ENCODE results near the gene PP2D1. TPM values are rescaled to one million over a fixed set of nuclear protein-coding genes. Genes with fewer than 3 reads are reported as not detected.

PP2D1 gene
- total and polyA plus RNA-seq, 2 experiments from 2014 or later, result 0.23 TPM; not detected in 1

DNA sequence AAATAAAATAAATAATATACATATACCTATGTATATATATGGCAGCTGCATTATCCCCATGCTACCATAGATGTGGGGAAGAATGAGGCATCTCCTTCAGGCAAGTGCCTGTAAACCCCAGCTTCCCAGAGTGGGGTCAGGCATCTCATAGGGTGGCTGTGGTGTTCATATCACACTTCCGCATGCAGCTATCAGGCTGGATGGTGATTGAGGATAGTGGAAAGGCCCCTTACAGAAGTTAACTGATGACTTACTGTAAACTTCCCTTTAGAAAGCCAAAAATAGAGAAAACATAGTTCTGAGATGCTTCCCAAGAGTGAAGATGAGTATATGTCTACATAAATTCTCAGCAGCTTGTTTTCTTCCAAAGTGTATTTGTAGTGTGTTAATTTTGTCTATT is 3.5 kb upstream of the PP2D1 start:
- no peaks in the 10 kb centered on the region for H3K79me2 ChIP-seq
- H3K9me2 ChIP-seq (replicated peaks; ENCODE audit: insufficient read depth), result no peaks in the 10 kb centered on the region
- H3K27me3 ChIP-seq, result no peaks in the 10 kb centered on the region
- no peaks in the 10 kb centered on the region for H4K20me1 ChIP-seq (ENCODE audit: insufficient read depth, poor library complexity, severe bottlenecking)
- H3K27ac ChIP-seq, result no peak overlapping the region
- no peak overlapping the region for H3K4me3 ChIP-seq
- WGBS (ENCODE audit: low lambda C conversion rate, missing lambda C conversion rate), result 95% methylated on average over 1 of the region's 1 CpG
- TF ChIP-seq, protein P1, sequence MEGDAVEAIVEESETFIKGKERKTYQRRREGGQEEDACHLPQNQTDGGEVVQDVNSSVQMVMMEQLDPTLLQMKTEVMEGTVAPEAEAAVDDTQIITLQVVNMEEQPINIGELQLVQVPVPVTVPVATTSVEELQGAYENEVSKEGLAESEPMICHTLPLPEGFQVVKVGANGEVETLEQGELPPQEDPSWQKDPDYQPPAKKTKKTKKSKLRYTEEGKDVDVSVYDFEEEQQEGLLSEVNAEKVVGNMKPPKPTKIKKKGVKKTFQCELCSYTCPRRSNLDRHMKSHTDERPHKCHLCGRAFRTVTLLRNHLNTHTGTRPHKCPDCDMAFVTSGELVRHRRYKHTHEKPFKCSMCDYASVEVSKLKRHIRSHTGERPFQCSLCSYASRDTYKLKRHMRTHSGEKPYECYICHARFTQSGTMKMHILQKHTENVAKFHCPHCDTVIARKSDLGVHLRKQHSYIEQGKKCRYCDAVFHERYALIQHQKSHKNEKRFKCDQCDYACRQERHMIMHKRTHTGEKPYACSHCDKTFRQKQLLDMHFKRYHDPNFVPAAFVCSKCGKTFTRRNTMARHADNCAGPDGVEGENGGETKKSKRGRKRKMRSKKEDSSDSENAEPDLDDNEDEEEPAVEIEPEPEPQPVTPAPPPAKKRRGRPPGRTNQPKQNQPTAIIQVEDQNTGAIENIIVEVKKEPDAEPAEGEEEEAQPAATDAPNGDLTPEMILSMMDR (IDR thresholded peaks at IDR 0.05; ENCODE audit: poor library complexity), result no peak
- TF ChIP-seq EZH2phosphoT487 (IDR thresholded peaks at IDR 0.05; ENCODE audit: low read depth, severe bottlenecking, unreplicated experiment) (no peak), EZH2 (IDR thresholded peaks at IDR 0.05; ENCODE audit: borderline replicate concordance) (no peak)
- no peaks in the 10 kb centered on the region for H3K4me1 ChIP-seq (ENCODE audit: insufficient read depth)
- no peak overlapping the region for H2AFZ ChIP-seq
- no peak for DNase-seq (ENCODE audit: low spot score)
- no peaks in the 10 kb centered on the region for H3K36me3 ChIP-seq (replicated peaks; ENCODE audit: insufficient read depth, low read depth)
- H3K9me3 ChIP-seq (ENCODE audit: low read depth), result no peaks in the 10 kb centered on the region
- H3K4me2 ChIP-seq, result no peak overlapping the region

GRCh38 chr3:20013396-20013795 is 1.3 kb upstream of the PP2D1 start:
- Histone ChIP-seq H3K4me3 (no peak overlapping the region), H3K27me3 (no peaks in the 10 kb centered on the region), H3K4me2 (no peak overlapping the region), H3K36me3 (replicated peaks; ENCODE audit: insufficient read depth, low read depth) (no peaks in the 10 kb centered on the region), H3K4me1 (ENCODE audit: insufficient read depth) (no peaks in the 10 kb centered on the region), H2AFZ (no peak overlapping the region), H3K9me3 (ENCODE audit: low read depth) (no peaks in the 10 kb centered on the region), H4K20me1 (ENCODE audit: insufficient read depth, poor library complexity, severe bottlenecking) (no peaks in the 10 kb centered on the region), H3K9me2 (replicated peaks; ENCODE audit: insufficient read depth) (no peaks in the 10 kb centered on the region), H3K27ac (no peak overlapping the region), H3K79me2 (no peaks in the 10 kb centered on the region)
- TF ChIP-seq EZH2 (IDR thresholded peaks at IDR 0.05; ENCODE audit: borderline replicate concordance) (no peak), EZH2phosphoT487 (IDR thresholded peaks at IDR 0.05; ENCODE audit: low read depth, severe bottlenecking, unreplicated experiment) (no peak)
- TF ChIP-seq, protein P1 (IDR thresholded peaks at IDR 0.05; ENCODE audit: poor library complexity), result no peak
- 88% methylated on average over 1 of the region's 1 CpG for WGBS (ENCODE audit: low lambda C conversion rate, missing lambda C conversion rate)
- no peak for DNase-seq (ENCODE audit: low spot score)

GRCh38 chr3:20008646-20009045 is 3.4 kb downstream of the PP2D1 start:
- no peak for DNase-seq (ENCODE audit: low spot score)
- H3K27me3 ChIP-seq, result no peaks in the 10 kb centered on the region
- H3K4me2 ChIP-seq, result no peak overlapping the region
- no peaks in the 10 kb centered on the region for H3K79me2 ChIP-seq
- no peaks in the 10 kb centered on the region for H3K4me1 ChIP-seq (ENCODE audit: insufficient read depth)
- H3K36me3 ChIP-seq (replicated peaks; ENCODE audit: insufficient read depth, low read depth), result no peaks in the 10 kb centered on the region
- H2AFZ ChIP-seq, result no peak overlapping the region
- H3K4me3 ChIP-seq, result no peak overlapping the region
- H3K9me2 ChIP-seq (replicated peaks; ENCODE audit: insufficient read depth), result no peaks in the 10 kb centered on the region
- no peaks in the 10 kb centered on the region for H4K20me1 ChIP-seq (ENCODE audit: insufficient read depth, poor library complexity, severe bottlenecking)
- H3K9me3 ChIP-seq (ENCODE audit: low read depth), result no peaks in the 10 kb centered on the region
- H3K27ac ChIP-seq, result no peak overlapping the region
- TF ChIP-seq, protein P1 (IDR thresholded peaks at IDR 0.05; ENCODE audit: poor library complexity), result no peak
- TF ChIP-seq EZH2 (IDR thresholded peaks at IDR 0.05; ENCODE audit: borderline replicate concordance) (no peak), EZH2phosphoT487 (IDR thresholded peaks at IDR 0.05; ENCODE audit: low read depth, severe bottlenecking, unreplicated experiment) (no peak)
- WGBS (ENCODE audit: low lambda C conversion rate, missing lambda C conversion rate), result 72% methylated on average over 2 of the region's 2 CpGs

GRCh38 chr3:20007960-20008359 is 4.1 kb downstream of the PP2D1 start:
- no peaks in the 10 kb centered on the region for H3K4me1 ChIP-seq (ENCODE audit: insufficient read depth)
- H3K79me2 ChIP-seq, result no peaks in the 10 kb centered on the region
- 97% methylated on average over 20 of the region's 20 CpGs for WGBS (ENCODE audit: low lambda C conversion rate, missing lambda C conversion rate)
- DNase-seq (ENCODE audit: low spot score), result no peak
- H4K20me1 ChIP-seq (ENCODE audit: insufficient read depth, poor library complexity, severe bottlenecking), result no peaks in the 10 kb centered on the region
- no peaks in the 10 kb centered on the region for H3K36me3 ChIP-seq (replicated peaks; ENCODE audit: insufficient read depth, low read depth)
- H3K27ac ChIP-seq, result no peak overlapping the region
- no peak overlapping the region for H2AFZ ChIP-seq
- H3K9me2 ChIP-seq (replicated peaks; ENCODE audit: insufficient read depth), result no peaks in the 10 kb centered on the region
- H3K4me3 ChIP-seq, result no peak overlapping the region
- TF ChIP-seq EZH2 (IDR thresholded peaks at IDR 0.05; ENCODE audit: borderline replicate concordance), result no peak
- no peak for TF ChIP-seq EZH2phosphoT487 (IDR thresholded peaks at IDR 0.05; ENCODE audit: low read depth, severe bottlenecking, unreplicated experiment)
- TF ChIP-seq, protein P1 (IDR thresholded peaks at IDR 0.05; ENCODE audit: poor library complexity), result no peak
- H3K4me2 ChIP-seq, result no peak overlapping the region
- no peaks in the 10 kb centered on the region for H3K9me3 ChIP-seq (ENCODE audit: low read depth)
- H3K27me3 ChIP-seq, result no peaks in the 10 kb centered on the region
